Gastrocnemius medialis (tissue), 4 donors: ENCODE results near the gene METTL2B.

Experiments used
- POLR2A ChIP-seq, 2 donors: fragments of 450-650 bp; IDR thresholded peaks; one replicate each; pipeline ENCODE4 v1.6.1; 2017; ENCODE audit warnings: antibody characterized with exemption in 2 of 2, mild to moderate bottlenecking in 2 of 2, moderate library complexity in 2 of 2
- TF ChIP-seq, protein P1 (sequence below), 5 experiments: fragments of 450-650 bp in 3 of 5; fragments of 200-600 bp in 2 of 5; sonication (generic) in 2 of 5; IDR thresholded peaks in 4 of 5; conservative IDR thresholded peaks in 1 of 5; 1 replicate in 4 of 5; 2 replicates in 1 of 5; pipeline ENCODE4 v1.5.1; 2016 to 2019; ENCODE audit warnings: antibody characterized with exemption in 5 of 5, mild to moderate bottlenecking in 3 of 5, moderate library complexity in 3 of 5

DNA sequence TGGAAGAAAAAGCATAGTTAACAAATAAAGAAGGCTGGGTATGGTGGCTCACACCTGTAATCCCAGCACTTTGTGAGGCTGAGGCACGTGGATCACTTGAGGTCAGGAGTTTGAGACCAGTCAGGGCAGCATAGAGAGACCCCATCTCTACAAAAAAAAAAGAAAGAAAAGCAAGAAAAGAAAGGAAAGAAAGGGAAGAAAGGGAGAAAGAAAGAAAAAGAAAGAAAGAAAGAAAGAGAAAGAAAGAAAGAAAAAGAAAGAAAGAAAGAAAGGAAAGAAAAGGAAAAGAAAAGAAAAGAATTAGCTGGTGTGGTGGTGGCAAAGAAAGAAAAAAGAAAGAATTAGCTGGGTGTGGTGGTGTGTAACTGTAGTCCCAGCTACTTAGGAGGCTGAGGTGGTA is 24.0 kb upstream of the METTL2B start:
- TF ChIP-seq, protein P1, sequence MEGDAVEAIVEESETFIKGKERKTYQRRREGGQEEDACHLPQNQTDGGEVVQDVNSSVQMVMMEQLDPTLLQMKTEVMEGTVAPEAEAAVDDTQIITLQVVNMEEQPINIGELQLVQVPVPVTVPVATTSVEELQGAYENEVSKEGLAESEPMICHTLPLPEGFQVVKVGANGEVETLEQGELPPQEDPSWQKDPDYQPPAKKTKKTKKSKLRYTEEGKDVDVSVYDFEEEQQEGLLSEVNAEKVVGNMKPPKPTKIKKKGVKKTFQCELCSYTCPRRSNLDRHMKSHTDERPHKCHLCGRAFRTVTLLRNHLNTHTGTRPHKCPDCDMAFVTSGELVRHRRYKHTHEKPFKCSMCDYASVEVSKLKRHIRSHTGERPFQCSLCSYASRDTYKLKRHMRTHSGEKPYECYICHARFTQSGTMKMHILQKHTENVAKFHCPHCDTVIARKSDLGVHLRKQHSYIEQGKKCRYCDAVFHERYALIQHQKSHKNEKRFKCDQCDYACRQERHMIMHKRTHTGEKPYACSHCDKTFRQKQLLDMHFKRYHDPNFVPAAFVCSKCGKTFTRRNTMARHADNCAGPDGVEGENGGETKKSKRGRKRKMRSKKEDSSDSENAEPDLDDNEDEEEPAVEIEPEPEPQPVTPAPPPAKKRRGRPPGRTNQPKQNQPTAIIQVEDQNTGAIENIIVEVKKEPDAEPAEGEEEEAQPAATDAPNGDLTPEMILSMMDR (IDR thresholded peaks at IDR 0.05 in 4 of 5, conservative IDR thresholded peaks at IDR 0.05 in 1 of 5): no peak
- no peak for TF ChIP-seq POLR2A (IDR thresholded peaks at IDR 0.05)
